GM19239 (cell line): ENCODE measurements around the gene FOXD2.
"Not testable (repeated sequence)": the region's sequence is repeated elsewhere in the genome, so short reads cannot be mapped to it uniquely, and the experiment has no call there.

Experiments used
- DNase-seq: peaks from one replicate; pipeline ENCODE4 v3.0.0; 2011; ENCODE audit warnings: low spot score; ENCODE audit not compliant: insufficient read length
- FAIRE-seq: peaks from 2 replicates; lab custom pipeline; 2011; peaks lifted over from hg19 to GRCh38; lab: Jason Lieb, UNC

Gene FOXD2

DNA sequence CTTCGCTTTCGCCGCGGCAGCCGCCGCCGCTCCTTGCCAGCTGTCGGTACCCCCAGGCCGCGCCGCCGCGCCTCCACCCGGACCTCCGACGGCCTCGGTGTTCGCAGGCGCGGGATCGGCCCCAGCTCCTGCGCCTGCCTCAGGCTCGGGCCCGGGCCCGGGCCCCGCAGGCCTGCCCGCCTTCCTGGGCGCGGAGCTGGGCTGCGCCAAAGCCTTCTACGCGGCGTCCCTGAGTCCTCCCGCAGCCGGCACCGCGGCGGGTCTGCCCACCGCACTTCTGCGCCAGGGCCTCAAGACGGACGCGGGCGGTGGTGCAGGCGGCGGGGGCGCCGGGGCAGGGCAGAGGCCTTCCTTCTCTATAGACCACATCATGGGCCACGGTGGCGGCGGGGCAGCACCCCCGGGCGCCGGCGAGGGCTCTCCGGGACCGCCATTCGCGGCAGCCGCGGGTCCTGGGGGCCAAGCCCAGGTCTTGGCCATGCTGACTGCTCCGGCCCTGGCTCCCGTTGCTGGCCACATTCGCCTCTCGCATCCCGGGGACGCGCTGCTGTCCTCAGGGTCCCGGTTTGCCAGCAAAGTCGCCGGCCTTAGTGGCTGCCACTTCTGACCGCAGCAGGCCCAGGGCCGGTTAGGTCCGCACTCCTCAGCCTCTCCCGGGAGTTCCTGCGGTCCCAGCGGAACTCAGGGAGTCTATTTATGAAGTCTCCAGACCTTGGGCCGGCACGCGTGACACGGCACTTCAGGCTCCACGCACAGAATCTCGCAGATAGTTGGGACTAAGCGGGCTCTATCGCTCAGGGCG is 1.4 kb downstream of the FOXD2 start:
- no peak for DNase-seq
- no peak for FAIRE-seq

DNA sequence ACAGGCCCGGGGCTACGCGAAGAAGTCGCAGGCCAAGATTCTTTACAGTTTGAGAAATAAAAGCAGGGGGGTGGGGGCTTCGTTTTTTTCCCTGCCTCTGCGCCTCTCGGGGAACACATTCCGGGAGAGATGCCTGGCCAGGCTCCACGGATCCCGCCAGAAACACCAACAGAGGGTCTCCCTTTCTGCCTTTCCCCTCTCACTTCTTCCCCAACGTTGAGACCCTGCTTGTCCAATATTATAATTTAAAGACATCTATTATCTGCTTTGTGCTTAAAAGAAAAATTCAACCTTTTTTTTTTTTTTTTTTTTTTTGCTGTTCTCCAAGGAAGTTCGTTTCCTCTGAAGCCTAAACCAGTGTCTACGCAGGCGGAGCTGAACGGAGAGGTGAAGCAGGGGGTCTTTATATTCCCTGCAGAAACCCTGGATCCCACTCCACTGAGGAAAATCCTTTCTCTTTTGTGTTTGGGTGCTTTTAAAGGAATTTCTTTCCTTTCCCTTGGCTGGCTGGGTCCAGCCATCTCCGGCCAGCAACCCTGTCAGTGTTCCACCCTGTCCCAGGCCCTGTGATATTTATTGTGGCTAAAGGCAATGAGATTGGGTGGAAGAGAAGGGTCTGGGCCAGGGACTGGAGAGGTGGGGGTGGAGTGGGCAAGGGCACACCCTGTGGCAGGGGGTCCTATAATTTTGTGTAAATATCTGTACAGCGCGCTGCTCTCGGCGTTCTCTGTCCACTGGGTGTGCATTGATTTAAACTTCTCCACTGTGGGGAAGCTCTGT is 2.2 kb downstream of the FOXD2 start:
- FAIRE-seq: no peak
- no peak for DNase-seq

DNA sequence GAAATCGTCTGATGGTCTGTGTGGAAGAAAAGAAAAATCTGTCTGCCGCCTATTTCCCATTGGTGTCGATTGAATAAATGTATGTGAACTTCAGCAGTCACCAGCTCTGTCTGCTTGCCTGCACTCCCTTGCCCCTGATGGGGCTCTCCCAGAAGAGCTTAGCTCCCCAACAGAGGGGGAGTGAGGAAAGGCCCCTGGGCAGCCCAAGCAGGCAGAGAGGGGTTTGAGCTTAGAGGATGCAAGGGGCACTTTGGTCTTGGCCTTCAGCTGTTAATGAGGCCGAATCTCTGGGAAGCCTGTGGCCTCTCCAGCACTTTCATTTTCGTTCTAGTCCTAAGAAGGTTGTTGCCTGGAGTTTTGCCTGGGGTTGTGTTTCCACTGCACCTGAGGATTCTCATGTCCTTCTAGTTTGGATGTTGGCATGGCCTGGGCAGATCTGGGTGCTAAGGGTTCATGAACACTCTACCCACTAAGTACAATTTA is 2.8 kb downstream of the FOXD2 start:
- no peak for DNase-seq
- no peak for FAIRE-seq

DNA sequence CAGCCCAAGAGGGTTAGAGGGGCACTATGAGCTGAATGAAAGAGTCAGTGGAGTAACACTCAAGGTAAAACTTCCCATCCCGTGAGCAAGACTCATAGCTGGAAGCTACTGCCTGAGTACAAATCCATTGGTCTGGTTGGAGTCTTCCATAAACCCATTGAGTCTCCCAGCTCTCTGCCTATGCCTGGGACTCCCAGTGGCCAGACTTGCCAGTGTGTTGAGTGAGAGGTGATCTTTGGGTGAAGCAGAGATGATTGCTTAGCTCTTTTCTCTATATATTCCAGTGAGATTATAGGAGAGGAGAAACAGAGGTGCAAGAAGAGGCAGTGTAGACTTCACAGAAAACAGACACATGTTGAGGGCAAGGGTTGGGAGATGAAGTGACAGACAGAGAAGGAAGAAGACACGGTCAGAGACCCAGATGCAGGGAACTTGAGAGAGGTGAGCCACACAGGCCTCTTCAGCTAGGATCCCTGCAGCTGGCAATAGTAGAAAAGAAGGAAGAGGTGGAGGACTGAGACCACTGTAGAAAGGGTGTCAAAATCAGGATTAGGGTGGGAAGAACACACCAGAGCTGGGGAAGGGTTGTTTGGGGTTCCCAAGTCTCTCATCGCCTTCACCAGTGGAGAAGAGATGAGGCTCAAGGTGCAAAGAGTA is 3.7 kb downstream of the FOXD2 start:
- no peak for FAIRE-seq
- DNase-seq: no peak

DNA sequence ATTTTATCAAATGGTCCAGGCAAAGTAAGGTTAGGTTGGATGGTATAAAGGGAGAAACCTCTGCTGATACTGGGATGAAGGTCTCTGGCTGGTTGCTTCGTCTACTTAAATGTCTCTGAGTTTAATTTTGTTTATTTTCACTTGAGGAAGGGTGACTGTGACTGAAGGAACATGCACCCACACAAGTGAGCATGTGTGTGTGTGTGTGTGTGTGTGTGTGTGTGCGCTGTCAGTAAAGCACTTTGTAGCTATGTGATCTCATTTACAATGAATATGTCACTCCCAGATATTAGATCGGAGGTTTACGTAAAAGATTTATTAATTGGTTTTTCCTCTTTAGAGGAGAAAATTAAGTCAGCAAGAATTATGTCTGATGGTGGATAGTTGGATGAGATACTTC is 4.4 kb downstream of the FOXD2 start:
- no peak for DNase-seq
- FAIRE-seq: no peak

DNA sequence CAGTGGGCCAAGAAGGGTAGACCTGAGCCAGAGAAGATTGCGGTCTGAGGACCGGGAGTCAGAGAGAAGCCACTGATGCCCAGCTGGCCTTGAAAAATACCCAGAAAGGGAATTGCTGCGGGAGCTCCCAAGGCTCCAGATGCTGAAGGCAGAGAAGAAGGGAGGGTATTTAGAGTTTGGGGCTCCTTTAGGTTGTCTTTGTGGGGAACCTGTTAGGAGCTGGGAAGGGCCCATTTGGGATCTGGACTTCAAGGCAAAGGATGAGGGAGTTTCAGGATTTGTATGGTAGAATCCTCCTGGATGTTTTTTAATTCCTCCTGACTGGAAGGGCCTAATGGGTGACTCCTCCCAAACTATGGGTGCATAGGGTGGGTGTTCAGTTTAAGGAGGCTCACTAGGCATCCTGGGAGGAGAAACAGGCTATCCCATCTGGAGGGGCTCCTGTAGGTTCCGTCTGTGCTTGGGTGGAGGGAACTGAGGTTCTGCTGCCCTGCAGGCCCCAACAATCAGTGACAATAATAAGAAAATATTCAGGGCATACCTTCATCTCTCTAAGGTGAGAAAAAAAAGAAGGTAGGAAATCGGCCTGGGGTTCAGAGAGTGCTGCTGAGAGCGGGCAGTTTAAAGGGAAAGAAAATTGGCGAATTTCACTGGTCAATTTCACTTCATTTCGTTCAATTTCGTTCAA is 5.1 kb downstream of the FOXD2 start:
- FAIRE-seq: no peak
- no peak for DNase-seq

DNA sequence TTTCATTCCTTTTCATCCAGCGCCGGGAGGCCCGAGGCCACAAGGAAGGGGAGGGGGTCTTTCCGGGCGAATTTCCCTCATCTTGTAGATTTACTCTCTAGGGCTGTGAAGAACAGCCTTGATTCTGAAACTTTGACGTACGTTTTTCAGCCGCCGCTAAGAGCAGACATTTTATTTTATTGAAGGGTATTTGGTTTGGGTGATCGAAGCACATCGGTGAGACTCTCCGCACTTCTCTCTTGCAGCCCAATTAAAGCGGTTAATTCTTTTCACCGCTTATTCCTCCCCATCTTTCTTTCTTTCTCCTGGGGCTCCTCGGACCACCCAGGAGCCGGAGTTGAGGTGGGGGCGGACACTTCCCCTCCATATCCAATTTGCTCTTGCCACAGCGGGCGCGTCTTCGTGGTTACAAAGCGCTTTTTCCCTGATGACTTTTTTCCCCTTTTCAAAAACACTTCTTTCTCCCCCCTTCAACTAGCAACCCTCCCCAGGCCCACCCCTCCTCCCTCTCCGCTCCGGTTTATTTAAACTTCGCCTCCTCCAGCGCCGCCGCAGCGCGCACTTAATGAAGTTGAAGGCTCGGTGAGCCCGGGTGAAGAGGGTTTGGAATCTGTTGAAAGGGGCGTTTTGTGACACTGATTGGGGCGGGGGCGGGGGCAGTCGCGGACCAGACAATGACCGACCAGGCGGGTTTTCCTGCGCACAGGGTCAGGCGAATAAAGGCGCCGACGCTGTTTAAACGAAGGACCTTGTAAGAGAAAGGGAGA is 5.9 kb downstream of the FOXD2 start:
- FAIRE-seq (no peak), DNase-seq (no peak)

DNA sequence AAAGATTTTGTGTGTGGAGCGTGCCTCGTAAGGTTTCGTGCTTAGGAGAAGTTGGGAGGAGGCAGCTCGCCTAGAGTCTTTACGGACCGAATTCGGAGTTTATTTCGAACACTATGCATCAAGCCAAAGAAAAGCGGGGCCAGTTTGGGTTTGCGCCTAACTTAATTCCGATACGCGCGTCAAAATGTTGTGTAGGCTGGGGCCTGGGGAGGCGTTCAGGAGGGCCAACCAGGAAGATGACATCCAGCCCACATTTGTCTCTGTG is 6.4 kb downstream of the FOXD2 start:
- FAIRE-seq (no peak), DNase-seq (no peak)

DNA sequence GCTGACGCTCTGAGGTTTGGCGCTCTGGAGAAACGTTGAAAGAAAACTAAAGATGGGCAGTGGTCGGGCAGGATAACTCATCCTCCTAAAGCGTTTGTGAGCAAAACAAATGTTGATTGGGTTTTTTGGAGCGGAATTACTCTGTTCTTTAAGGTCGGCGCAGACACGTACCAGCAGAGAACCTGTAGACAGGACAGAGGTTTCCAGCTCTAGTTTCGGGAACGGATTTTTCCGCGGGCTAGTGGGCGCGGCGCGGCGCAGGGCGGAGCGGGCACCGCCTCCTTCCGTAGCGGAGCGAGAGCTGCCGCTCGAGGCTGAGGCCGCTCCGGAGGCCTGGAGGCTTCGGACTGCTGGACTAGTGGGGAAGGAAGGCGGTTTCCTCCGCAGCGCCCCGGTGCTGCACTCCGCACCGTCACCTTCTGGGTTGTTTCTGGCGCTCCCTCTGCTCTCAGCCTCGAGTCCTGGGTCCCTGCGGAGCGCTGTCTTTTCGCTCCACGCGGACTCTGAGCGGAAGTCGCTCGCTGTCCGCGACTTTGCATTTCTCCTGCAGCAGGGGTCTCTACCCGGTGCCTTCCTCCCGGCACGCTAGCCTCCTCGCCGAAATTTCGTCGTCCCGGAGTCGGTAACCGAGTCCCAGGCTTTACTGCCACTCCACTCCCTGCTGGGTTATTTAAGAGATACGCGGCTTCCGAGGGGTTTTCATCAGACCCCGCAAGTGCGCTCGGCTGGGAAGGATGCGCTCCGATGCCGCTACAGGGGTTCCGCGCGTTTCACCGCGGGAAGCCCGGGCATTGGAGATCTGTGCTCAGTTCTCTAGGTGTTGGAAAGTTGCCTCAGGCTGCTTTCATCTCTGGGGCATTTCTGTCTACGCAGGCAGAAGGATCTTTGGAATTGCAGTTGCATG is 7.0 kb downstream of the FOXD2 start:
- no peak for FAIRE-seq
- DNase-seq: no peak

DNA sequence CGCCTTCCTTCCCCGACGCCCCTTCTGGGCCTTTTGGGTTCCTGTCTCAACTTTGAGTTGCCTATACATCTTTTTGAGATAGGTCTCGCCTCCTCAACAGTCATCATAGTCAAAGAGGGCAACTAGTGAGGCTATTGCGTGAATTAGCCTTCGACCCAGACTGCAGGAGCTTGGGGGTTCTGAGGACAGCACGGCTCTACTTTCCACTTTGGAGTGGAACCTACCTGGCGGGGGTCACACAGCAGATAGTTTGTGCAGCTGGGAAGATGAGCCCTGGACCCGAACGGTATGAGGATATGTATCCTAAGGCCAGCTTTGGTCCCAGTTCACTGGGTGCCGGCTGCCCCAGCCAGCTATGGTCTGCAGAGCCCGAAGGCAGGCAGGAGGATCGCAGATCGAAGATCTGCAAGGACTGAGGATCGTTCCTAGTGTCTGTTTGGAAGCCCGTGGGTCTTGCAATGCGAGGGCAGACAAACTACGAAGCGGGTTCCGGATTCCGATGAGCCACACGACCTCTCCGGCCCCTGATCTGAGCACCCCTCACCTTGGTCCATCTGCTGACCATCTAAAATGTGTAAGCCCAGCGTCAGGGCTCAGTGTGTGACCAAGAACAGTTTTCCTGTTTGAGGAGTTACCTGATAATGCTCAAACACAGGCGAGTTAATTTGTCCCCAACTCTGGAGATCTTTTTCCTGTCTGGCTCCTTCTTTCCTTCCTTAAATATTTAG is 8.1 kb downstream of the FOXD2 start:
- DNase-seq (no peak), FAIRE-seq (no peak)

DNA sequence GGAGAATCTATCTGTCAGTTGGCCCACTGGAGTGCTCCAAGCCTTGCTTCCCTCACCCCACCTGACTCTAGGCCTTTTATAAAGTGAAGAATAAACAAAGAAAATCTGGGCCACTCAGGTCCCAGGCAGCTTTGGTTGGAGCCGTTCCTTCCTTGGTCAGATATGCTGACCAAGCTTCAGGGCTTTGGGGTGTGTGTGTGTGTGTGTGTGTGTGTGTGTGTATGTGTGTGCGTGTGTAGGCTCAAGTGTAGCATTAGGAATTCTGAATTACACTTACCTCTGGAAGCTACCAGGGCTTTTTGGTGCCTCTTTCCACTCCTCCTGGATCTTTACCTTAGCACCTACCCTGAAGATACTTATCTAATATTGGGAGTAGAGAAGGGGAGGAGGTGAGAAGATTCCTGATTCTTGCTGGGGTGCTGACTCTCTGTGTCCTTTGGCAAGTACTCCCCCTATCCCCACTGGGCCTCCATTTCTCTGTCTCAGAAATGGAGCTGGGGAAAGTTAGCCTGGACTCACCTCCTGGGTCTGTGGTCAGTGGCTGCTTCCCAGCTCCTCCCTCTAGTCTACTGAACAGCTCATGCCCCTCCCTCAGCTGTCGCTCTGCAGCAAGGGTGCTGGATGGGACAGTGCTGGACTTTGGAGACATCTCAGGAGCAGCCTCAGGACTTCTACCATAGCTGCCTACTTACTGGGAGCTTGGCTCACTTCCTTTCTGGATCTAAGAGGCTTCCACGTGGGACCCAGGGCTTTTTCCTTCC is 10.8 kb downstream of the FOXD2 start:
- DNase-seq (no peak), FAIRE-seq (no peak)

DNA sequence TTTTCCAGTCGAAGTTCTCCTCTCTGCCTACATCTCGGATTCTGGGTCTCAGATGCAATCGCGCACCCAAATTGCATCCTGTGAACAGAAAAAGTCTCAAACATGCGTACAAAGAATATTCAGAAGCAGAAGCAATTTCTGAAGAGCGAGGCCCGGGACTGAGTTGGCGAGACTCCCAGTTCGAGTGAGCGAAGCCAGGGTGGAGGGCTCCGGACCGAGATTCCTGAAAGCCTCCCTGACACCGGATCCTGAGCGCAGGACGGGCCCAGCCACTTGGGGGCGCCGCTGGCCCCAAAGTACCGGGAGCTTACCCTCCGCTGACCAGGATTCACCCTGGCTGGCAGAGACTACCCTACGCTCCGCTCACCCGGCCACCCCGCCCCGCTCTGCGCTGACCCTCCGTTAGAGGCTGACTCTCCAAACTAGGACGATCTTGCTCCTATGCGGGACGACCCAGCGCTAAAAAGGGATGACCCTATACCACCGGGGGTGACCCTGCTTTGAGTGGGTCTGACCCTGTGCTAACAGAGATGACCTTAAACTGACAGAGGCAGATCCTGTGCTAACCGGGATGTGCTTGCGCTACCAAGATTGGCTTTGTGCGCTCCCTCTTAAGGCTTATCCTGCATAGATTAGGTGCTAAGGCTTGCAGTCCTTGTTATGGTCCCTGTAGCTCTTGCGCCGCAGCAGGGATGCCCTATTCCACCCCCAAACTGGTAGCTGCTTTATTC is 12.1 kb downstream of the FOXD2 start:
- no peak for DNase-seq
- no peak for FAIRE-seq

DNA sequence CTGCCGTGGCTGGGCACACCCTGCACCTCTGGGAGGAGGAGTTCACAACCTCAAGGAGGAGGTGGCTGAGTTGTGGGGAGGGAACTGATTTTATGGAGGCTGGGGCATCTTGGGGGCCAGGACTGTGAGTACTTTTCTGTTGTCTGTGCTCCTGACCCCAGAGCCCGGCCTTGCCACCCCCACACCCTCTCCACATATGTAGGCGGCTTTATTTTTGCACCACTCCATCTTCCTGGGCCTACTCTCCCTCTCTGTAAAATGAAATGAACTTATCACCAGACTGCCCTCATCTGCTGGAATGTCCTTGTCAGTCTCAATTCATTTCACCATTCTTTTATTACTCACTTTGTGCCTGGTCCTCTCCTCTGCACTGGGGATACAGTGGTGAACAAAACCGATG is 12.8 kb downstream of the FOXD2 start:
- DNase-seq (no peak), FAIRE-seq (no peak)

DNA sequence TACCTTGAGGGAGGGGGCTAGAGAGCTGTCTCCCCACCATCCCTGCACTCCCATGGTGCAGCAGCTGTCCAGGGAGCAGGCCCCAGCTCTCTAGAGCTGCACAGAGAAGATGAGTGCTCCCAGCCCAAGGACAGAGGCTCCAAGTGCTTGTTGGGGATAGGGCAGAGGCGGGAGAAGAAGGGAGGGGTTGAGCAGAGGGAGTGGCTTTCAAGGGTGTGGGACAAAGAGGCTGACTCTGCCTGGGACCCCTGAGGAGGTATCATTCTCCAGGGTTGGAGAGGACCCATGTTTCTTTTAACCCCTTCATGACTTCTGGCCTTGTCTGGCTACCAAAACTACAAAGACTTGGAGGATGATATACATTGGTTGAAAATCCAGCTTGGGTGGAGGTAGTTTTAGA is 14.6 kb downstream of the FOXD2 start:
- FAIRE-seq: no peak
- no peak for DNase-seq

DNA sequence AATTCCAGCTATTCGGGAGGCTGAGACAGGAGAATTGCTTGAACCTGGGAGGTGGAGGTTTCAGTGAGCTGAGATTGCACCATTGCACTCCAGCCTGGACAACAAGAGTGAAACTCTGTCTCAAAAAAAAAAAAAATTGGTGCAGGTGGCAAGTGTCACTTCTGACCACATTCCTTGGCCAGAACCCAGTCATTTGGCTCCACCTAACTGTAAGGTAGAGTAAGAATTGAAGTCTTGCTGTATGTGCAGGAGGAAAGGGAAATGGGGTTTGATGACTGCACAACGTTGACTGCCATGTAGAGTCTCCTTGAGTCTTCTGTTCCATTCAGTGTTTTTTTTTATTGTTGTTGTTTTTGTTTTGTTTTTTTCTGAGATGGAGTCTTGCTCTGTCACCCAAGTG is 16.1 kb downstream of the FOXD2 start:
- FAIRE-seq, DNase-seq: not testable (repeated sequence)

DNA sequence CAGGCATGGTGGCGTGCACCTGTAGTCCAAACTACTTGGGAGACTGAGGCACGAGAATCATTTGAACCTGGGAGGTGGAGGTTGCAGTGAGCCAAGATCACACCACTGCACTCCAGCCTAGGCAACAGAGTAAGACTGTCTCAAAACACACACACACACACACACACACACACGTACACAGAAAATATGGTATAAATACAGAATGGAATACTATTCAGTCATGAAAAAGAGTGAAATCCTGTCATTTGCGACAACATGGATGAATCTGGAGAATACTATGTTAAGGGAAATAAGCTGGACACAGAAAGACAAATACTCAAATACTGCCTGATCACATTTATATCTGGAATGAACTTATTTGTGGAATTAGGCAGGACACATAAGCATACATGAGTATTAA is 18.4 kb downstream of the FOXD2 start:
- FAIRE-seq (no peak), DNase-seq (no peak)

DNA sequence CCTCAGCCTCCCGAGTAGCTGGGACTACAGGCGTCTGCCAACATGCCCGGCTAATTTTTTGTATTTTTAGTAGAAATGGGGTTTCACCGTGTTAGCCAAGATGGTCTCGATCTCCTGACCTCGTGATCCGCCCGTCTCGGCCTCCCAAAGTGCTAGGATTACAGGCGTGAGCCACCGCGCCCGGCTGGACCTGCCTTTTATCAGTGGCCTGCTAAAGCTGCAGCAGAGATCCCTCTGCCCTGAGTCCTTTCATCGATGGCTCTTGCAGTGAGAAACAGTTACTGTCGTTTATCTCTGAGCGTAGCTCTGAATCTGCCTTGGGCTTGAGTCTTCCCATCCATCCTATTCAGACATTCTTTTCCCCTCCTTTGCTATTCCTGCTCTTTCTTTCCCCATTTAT is 19.7 kb downstream of the FOXD2 start:
- not testable (repeated sequence) for FAIRE-seq

More for the DNA sequence above, 19.7 kb downstream of the FOXD2 start:
- not testable (repeated sequence) for DNase-seq
